Neural progenitor cell (in vitro differentiated cells): Measurements from ENCODE around the gene MOB2. TPM values are rescaled to one million over a fixed set of nuclear protein-coding genes. Genes with fewer than 3 reads are reported as not detected.
A peak's percentile ranks its signal among the peaks of the same experiment; 100 is the strongest.

Source experiments
- DNase-seq: peaks from one replicate; pipeline ENCODE4 v3.0.0-alpha.2; 2016; ENCODE audit warnings: low spot score
- H2AFZ ChIP-seq: fragments of 200-600 bp; sonication (generic); replicated peaks from 2 replicates; pipeline ENCODE4 v1.6.1; 2016; ENCODE audit warnings: antibody characterized with exemption
- H3F3A ChIP-seq: fragments of 200-600 bp; sonication (generic); 2 replicates; pipeline ENCODE4 v1.6.1; 2016; ENCODE audit warnings: antibody characterized with exemption, low read depth
- H3K27ac ChIP-seq: fragments of 200-600 bp; sonication (generic); 2 replicates; pipeline ENCODE4 v1.5.1; 2016; ENCODE audit warnings: mild to moderate bottlenecking
- H3K27me3 ChIP-seq: fragments of 200-600 bp; sonication (generic); 2 replicates; pipeline ENCODE4 v1.6.1; 2016; ENCODE audit warnings: mild to moderate bottlenecking, moderate library complexity
- H3K36me3 ChIP-seq: fragments of 200-600 bp; sonication (generic); 2 replicates; pipeline ENCODE4 v1.5.1; 2016
- H3K4me1 ChIP-seq: fragments of 200-600 bp; sonication (generic); 2 replicates; pipeline ENCODE4 v1.6.1; 2016; ENCODE audit warnings: mixed run types
- H3K4me2 ChIP-seq: fragments of 200-600 bp; sonication (generic); 2 replicates; pipeline ENCODE4 v1.6.1; 2016
- H3K4me3 ChIP-seq: fragments of 200-600 bp; sonication (generic); 2 replicates; pipeline ENCODE4 v1.5.1; 2016
- H3K79me2 ChIP-seq: fragments of 200-600 bp; sonication (generic); 2 replicates; pipeline ENCODE4 v1.6.1; 2016; ENCODE audit warnings: low read depth
- H3K9ac ChIP-seq: fragments of 200-600 bp; sonication (generic); 2 replicates; pipeline ENCODE4 v1.6.1; 2016
- H3K9me3 ChIP-seq: fragments of 200-600 bp; sonication (generic); 2 replicates; pipeline ENCODE4 v1.5.1; 2016; ENCODE audit warnings: low read depth
- H4K20me1 ChIP-seq: fragments of 200-600 bp; sonication (generic); 2 replicates; pipeline ENCODE4 v1.6.1; 2016; ENCODE audit warnings: low read depth
- H3K27ac Mint-ChIP-seq: 3 replicates; pipeline ENCODE4 v1.8.0; 2021; ENCODE audit warnings: mixed read lengths
- H3K27me3 Mint-ChIP-seq: 2 replicates; pipeline ENCODE4 v1.8.0; 2022; ENCODE audit warnings: low read depth, mild to moderate bottlenecking, inconsistent platforms, moderate library complexity, mixed read lengths; ENCODE audit not compliant: insufficient read depth
- H3K36me3 Mint-ChIP-seq: 3 replicates; pipeline ENCODE4 v1.8.0; 2021; ENCODE audit warnings: mixed read lengths
- H3K4me1 Mint-ChIP-seq: 3 replicates; pipeline ENCODE4 v1.8.0; 2021; ENCODE audit warnings: mixed read lengths
- H3K4me3 Mint-ChIP-seq: 3 replicates; pipeline ENCODE4 v1.8.0; 2021; ENCODE audit warnings: mild to moderate bottlenecking, moderate library complexity, mixed read lengths
- H3K9me3 Mint-ChIP-seq: 3 replicates; pipeline ENCODE4 v1.8.0; 2020; ENCODE audit warnings: mixed read lengths
- EZH2 ChIP-seq: fragments of 200-600 bp; sonication (generic); IDR thresholded peaks from 2 replicates; pipeline ENCODE4 v1.6.1; 2017; ENCODE audit warnings: antibody characterized with exemption, mild to moderate bottlenecking, moderate library complexity
- EZH2phosphoT487 ChIP-seq: fragments of 200-600 bp; sonication (generic); IDR thresholded peaks from 2 replicates; pipeline ENCODE4 v1.6.1; 2017; ENCODE audit warnings: antibody characterized with exemption
- total RNA-seq: library from RNA; depleted of rRNA; stranded (reverse); fragments of >200 nt; gene quantifications from 2 replicates; pipeline ENCODE4 v1.2.3, GENCODE V29; 2015; ENCODE audit warnings: low replicate concordance
- TF ChIP-seq, protein P1 (sequence below): fragments of 200-600 bp; sonication (generic); IDR thresholded peaks from 2 replicates; pipeline ENCODE4 v1.5.1; 2017; ENCODE audit warnings: antibody characterized with exemption, mild to moderate bottlenecking

The MOB2 gene
- total RNA-seq, 1 donor from 2014 or later = 8.0 TPM

DNA sequence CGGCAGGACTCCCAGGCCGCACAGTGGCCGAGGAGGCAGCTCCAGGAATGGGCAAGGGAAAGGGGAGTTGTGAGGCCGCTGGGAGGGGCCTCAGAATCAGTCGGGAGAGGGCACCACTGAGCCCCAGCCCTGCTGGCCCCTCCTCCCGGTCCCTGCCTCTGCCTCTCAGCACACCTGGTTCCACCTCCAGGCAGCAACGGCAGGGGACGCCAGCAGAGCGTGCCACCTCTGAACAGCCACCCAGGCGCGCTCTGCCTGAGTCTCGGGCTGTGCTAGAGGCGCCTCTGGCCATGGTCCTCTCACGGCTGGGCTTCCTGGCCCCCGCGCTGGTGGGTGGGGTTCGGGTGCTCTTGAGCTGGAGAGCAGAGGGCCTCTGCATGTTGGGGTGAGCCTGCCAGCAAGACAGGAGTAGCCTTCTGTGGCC is 33.0 kb downstream of the MOB2 start:
- no peaks in the 10 kb centered on the region for H3K9me3 ChIP-seq
- H3K79me2 ChIP-seq = no peaks in the 10 kb centered on the region
- no peak overlapping the region for H3K4me3 ChIP-seq
- Mint-ChIP-seq H3K36me3 (no peaks in the 10 kb centered on the region), H3K4me3 (no peak overlapping the region), H3K9me3 (no peaks in the 10 kb centered on the region), H3K27me3 (no peaks in the 10 kb centered on the region), H3K4me1 (no peaks in the 10 kb centered on the region), H3K27ac (no peak overlapping the region)
- H2AFZ ChIP-seq = no peak overlapping the region
- H3K9ac ChIP-seq = no peak overlapping the region
- peaks cover 20% of the 10 kb centered on the region for H4K20me1 ChIP-seq
- H3F3A ChIP-seq = no peaks in the 10 kb centered on the region
- H3K27me3 ChIP-seq = no peaks in the 10 kb centered on the region
- TF ChIP-seq, protein P1, sequence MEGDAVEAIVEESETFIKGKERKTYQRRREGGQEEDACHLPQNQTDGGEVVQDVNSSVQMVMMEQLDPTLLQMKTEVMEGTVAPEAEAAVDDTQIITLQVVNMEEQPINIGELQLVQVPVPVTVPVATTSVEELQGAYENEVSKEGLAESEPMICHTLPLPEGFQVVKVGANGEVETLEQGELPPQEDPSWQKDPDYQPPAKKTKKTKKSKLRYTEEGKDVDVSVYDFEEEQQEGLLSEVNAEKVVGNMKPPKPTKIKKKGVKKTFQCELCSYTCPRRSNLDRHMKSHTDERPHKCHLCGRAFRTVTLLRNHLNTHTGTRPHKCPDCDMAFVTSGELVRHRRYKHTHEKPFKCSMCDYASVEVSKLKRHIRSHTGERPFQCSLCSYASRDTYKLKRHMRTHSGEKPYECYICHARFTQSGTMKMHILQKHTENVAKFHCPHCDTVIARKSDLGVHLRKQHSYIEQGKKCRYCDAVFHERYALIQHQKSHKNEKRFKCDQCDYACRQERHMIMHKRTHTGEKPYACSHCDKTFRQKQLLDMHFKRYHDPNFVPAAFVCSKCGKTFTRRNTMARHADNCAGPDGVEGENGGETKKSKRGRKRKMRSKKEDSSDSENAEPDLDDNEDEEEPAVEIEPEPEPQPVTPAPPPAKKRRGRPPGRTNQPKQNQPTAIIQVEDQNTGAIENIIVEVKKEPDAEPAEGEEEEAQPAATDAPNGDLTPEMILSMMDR = peak; percentile 46
- TF ChIP-seq EZH2 (no peak), EZH2phosphoT487 (no peak)
- peaks cover 12% of the 10 kb centered on the region for H3K4me1 ChIP-seq
- no peak overlapping the region for H3K27ac ChIP-seq
- H3K36me3 ChIP-seq = no peaks in the 10 kb centered on the region
- DNase-seq = peak; percentile 73
- no peak overlapping the region for H3K4me2 ChIP-seq

- Histone ChIP-seq H2AFZ (no peak overlapping the region), H3K27ac (no peak overlapping the region), H4K20me1 (peaks cover 13% of the 10 kb centered on the region), H3K4me3 (no peak overlapping the region), H3F3A (no peaks in the 10 kb centered on the region), H3K9ac (no peak overlapping the region), H3K27me3 (no peaks in the 10 kb centered on the region), H3K4me1 (peaks cover 4% of the 10 kb centered on the region), H3K9me3 (no peaks in the 10 kb centered on the region), H3K79me2 (no peaks in the 10 kb centered on the region), H3K4me2 (no peak overlapping the region), H3K36me3 (no peaks in the 10 kb centered on the region)
- no peak overlapping the region for H3K27ac Mint-ChIP-seq
- no peak for TF ChIP-seq EZH2phosphoT487
- TF ChIP-seq, protein P1 = no peak
- TF ChIP-seq EZH2 = no peak
- no peak overlapping the region for H3K4me3 Mint-ChIP-seq
- H3K4me1 Mint-ChIP-seq = no peaks in the 10 kb centered on the region
- H3K27me3 Mint-ChIP-seq = no peaks in the 10 kb centered on the region
- H3K9me3 Mint-ChIP-seq = no peaks in the 10 kb centered on the region
- DNase-seq = no peak
- H3K36me3 Mint-ChIP-seq = no peaks in the 10 kb centered on the region
These were observed 33.8 kb downstream of the MOB2 start for GRCh38 chr11:1452744-1453143.

DNA sequence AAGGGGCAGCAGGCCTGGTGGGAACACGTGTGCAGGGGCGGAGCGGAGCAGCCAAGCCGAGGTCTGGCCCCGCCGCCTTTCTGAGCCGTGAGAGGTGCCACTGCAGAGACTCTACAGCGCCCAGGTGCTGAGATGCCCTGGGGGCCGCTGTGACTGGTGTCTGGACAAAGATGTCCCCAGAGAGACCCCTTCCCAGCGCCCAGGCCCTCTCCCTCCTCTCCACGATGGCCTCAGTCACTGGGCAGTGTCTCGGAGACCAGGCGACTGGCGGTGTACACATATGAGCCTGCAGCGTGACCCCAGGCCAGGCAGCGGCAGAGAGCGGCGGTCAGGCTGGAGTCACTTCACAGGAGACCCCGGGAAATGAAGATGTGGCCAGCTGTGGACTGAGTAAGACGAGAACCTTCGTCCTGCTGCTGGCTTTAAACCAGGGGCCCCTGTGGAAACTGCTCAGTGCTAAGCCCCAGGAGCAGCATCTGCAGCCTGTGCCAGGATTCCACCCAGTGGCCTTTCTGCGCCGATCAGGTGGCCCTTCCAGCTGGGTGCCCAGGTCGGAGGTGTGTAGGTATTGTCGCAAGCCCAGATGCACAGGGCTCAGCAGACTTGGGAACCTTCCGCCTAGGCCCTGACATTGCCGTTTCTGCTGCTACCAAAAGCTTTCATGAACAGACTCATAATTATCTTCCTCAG is 34.7 kb downstream of the MOB2 start:
- H3K4me1 ChIP-seq = peaks cover 4% of the 10 kb centered on the region
- no peak overlapping the region for H3K27ac Mint-ChIP-seq
- H3F3A ChIP-seq = no peaks in the 10 kb centered on the region
- no peak overlapping the region for H3K4me3 ChIP-seq
- no peaks in the 10 kb centered on the region for H3K79me2 ChIP-seq
- no peaks in the 10 kb centered on the region for H3K9me3 ChIP-seq
- H3K9me3 Mint-ChIP-seq = no peaks in the 10 kb centered on the region
- H3K36me3 Mint-ChIP-seq = no peaks in the 10 kb centered on the region
- no peak overlapping the region for H2AFZ ChIP-seq
- H3K36me3 ChIP-seq = no peaks in the 10 kb centered on the region
- TF ChIP-seq, protein P1 = no peak
- TF ChIP-seq EZH2 (no peak), EZH2phosphoT487 (no peak)
- H3K27me3 ChIP-seq = no peaks in the 10 kb centered on the region
- no peaks in the 10 kb centered on the region for H3K4me1 Mint-ChIP-seq
- peaks cover 13% of the 10 kb centered on the region for H4K20me1 ChIP-seq
- no peak overlapping the region for H3K4me2 ChIP-seq
- H3K27me3 Mint-ChIP-seq = no peaks in the 10 kb centered on the region
- no peak overlapping the region for H3K9ac ChIP-seq
- no peak overlapping the region for H3K4me3 Mint-ChIP-seq
- no peak for DNase-seq
- no peak overlapping the region for H3K27ac ChIP-seq
